ENCODE data around the gene RBM38.

- TF ChIP-seq, protein P1, sequence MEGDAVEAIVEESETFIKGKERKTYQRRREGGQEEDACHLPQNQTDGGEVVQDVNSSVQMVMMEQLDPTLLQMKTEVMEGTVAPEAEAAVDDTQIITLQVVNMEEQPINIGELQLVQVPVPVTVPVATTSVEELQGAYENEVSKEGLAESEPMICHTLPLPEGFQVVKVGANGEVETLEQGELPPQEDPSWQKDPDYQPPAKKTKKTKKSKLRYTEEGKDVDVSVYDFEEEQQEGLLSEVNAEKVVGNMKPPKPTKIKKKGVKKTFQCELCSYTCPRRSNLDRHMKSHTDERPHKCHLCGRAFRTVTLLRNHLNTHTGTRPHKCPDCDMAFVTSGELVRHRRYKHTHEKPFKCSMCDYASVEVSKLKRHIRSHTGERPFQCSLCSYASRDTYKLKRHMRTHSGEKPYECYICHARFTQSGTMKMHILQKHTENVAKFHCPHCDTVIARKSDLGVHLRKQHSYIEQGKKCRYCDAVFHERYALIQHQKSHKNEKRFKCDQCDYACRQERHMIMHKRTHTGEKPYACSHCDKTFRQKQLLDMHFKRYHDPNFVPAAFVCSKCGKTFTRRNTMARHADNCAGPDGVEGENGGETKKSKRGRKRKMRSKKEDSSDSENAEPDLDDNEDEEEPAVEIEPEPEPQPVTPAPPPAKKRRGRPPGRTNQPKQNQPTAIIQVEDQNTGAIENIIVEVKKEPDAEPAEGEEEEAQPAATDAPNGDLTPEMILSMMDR (conservative IDR thresholded peaks at IDR 0.05; ENCODE audit: low read depth, low read length) = no peak
- TF ChIP-seq EZH2phosphoT487 (IDR thresholded peaks at IDR 0.05; ENCODE audit: borderline replicate concordance, low read length) = no peak
- no peak for TF ChIP-seq EZH2 (IDR thresholded peaks at IDR 0.05; ENCODE audit: low read length, unreplicated experiment)
Observed at GRCh38 chr20:57429159-57429496, 37.9 kb downstream of the RBM38 start.

Data from PC-3 (cell line).